Stimulated activated CD8-positive, alpha-beta memory T cell treated with anti-CD3 and anti-CD28 coated beads, Interleukin-4, amount 100 ng/mL, for 24 hours (primary cell): ENCODE measurements around the gene REELD1.

Experiments used
- DNase-seq: peaks from one replicate; pipeline ENCODE4 v3.0.0-alpha.2; 2020; ENCODE audit warnings: low read depth

REELD1 gene

GRCh38 chr4:146267826-146268225 lies 53.5 kb downstream of the REELD1 start:
- DNase-seq = no peak

DNA sequence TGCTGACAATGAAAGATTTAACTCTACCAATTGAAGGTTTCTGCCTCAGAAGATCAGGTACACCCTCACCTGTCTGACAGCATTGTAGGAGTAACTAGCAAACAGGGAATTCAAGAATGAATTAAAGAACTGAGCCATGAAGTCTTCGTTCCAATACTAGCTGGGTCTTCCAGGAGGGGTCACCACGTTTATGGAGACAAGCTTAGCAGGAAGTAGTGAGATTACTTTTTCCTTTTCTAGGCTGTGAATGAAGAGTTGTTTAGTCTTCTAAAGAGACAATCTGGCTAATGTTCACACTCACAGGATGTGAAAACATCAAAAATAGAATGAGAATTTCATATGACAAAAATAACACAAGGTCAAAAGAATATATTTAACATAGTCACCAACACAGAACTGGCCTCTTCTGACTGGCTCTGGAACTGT lies 54.9 kb downstream of the REELD1 start:
- no peak for DNase-seq

GRCh38 chr4:146271466-146271865 lies 57.1 kb downstream of the REELD1 start:
- DNase-seq = no peak

- DNase-seq = no peak
These were observed 59.0 kb downstream of the REELD1 start for GRCh38 chr4:146273204-146273901.

DNA sequence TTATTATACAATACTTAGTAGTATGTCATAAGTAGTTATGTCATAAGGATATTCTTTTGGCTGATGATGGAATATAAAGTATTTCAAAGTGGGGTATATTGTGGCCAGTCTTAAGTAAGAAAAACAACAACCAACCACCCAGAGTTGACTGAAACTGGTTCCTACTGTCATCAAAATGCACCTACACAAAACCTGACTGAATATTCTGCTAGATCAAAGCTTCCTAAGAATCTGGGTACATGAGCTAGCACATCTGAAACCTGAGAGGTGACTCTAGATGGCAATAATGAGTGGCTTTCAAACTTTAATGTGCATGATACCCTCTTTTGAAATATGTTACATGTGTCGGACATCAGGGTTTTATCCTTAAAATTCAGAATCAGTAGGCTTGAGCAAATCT lies 60.4 kb downstream of the REELD1 start:
- DNase-seq = no peak

- no peak for DNase-seq
These were observed 61.0 kb downstream of the REELD1 start for GRCh38 chr4:146275370-146275769.

GRCh38 chr4:146278986-146279385 lies 64.6 kb downstream of the REELD1 start:
- DNase-seq = no peak
